ENCODE data around the gene TMEM213. TPM values are rescaled to one million over a fixed set of nuclear protein-coding genes. Genes with fewer than 3 reads are reported as not detected.

TMEM213 gene
- total and polyA plus RNA-seq, 12 donors: not detected

GRCh38 chr7:138755331-138755747, 42.5 kb upstream of the TMEM213 start:
- Histone ChIP-seq H3K4me3 (no peak overlapping the region), H3K27ac (no peak overlapping the region), H3K27me3 (peaks cover 0 to 7% (median 4%) of the 10 kb centered on the region in 7 donors), H3K9me3 (no peaks in the 10 kb centered on the region), H3K4me1 (peaks cover 0 to 8% (median 0%) of the 10 kb centered on the region in 9 donors), H3K36me3 (no peaks in the 10 kb centered on the region)
- intact Hi-C loops (cut with DNase I): no loop called here
- ATAC-seq (no peak), DNase-seq (no peak)
- TF ChIP-seq CTCF (IDR thresholded peaks at IDR 0.05): no peak
- 81% methylated on average over 10 of the region's 10 CpGs for WGBS, 2 donors

GRCh38 chr7:138755842-138756590, 41.8 kb upstream of the TMEM213 start:
- peaks cover 0 to 8% (median 0%) of the 10 kb centered on the region in 9 donors for H3K4me1 ChIP-seq
- no peak overlapping the region for H3K27ac ChIP-seq
- H3K4me3 ChIP-seq: no peak overlapping the region
- WGBS, 2 donors: 71 to 76% methylated on average over 4 of the region's 4 CpGs
- ATAC-seq (no peak), DNase-seq (no peak)
- no peaks in the 10 kb centered on the region for H3K9me3 ChIP-seq
- H3K27me3 ChIP-seq: peaks cover 0 to 5% (median 3%) of the 10 kb centered on the region in 7 donors
- no peak for TF ChIP-seq CTCF (IDR thresholded peaks at IDR 0.05)
- no peaks in the 10 kb centered on the region for H3K36me3 ChIP-seq
- intact Hi-C loops (cut with DNase I): no loop called here

GRCh38 chr7:138756591-138757242, 41.1 kb upstream of the TMEM213 start:
- H3K9me3 ChIP-seq: no peaks in the 10 kb centered on the region
- H3K4me3 ChIP-seq: no peak overlapping the region
- peaks cover 0 to 8% (median 0%) of the 10 kb centered on the region in 9 donors for H3K4me1 ChIP-seq
- H3K36me3 ChIP-seq: no peaks in the 10 kb centered on the region
- 55 to 63% methylated on average over 4 of the region's 4 CpGs for WGBS, 2 donors
- ATAC-seq (no peak), DNase-seq (no peak)
- H3K27me3 ChIP-seq: peaks cover 0 to 3% (median 0%) of the 10 kb centered on the region in 7 donors
- H3K27ac ChIP-seq: no peak overlapping the region
- intact Hi-C loops (cut with DNase I): no loop called here
- no peak for TF ChIP-seq CTCF (IDR thresholded peaks at IDR 0.05)

GRCh38 chr7:138768241-138768640, 29.6 kb upstream of the TMEM213 start:
- DNase-seq: no peak
- H3K27ac ChIP-seq: no peak overlapping the region
- H3K27me3 ChIP-seq: peaks cover 0 to 1% (median 0%) of the 10 kb centered on the region in 7 donors
- no peaks in the 10 kb centered on the region for H3K4me1 ChIP-seq
- intact Hi-C loops (cut with DNase I): no loop called here
- no peak overlapping the region for H3K4me3 ChIP-seq
- 63 to 70% methylated on average over 2 of the region's 2 CpGs for WGBS, 2 donors
- no peaks in the 10 kb centered on the region for H3K9me3 ChIP-seq
- no peak for TF ChIP-seq CTCF (IDR thresholded peaks at IDR 0.05)
- ATAC-seq: no peak
- no peaks in the 10 kb centered on the region for H3K36me3 ChIP-seq

Measured in heart right ventricle (tissue), 16 donors.